Panc1 (cell line): Measurements from ENCODE around the gene GNAQ.

Experiments
- POLR2AphosphoS5 ChIP-seq: IDR thresholded peaks from 2 replicates; pipeline ENCODE4 v1.6.1; 2012; ENCODE audit warnings: mild to moderate bottlenecking, low read depth, low read length, moderate library complexity
- SIN3A ChIP-seq: IDR thresholded peaks from 2 replicates; pipeline ENCODE4 v1.6.1; 2012; ENCODE audit warnings: low read depth, mild to moderate bottlenecking, low read length, moderate library complexity, borderline replicate concordance; ENCODE audit not compliant: insufficient read depth
- TF ChIP-seq, protein P1 (sequence below): fragments of 450-650 bp; IDR thresholded peaks from 2 replicates; pipeline ENCODE4 v1.5.1; 2017; ENCODE audit warnings: mild to moderate bottlenecking

GRCh38 chr9:77817590-77818311, 213.9 kb downstream of the GNAQ start:
- TF ChIP-seq, protein P1, sequence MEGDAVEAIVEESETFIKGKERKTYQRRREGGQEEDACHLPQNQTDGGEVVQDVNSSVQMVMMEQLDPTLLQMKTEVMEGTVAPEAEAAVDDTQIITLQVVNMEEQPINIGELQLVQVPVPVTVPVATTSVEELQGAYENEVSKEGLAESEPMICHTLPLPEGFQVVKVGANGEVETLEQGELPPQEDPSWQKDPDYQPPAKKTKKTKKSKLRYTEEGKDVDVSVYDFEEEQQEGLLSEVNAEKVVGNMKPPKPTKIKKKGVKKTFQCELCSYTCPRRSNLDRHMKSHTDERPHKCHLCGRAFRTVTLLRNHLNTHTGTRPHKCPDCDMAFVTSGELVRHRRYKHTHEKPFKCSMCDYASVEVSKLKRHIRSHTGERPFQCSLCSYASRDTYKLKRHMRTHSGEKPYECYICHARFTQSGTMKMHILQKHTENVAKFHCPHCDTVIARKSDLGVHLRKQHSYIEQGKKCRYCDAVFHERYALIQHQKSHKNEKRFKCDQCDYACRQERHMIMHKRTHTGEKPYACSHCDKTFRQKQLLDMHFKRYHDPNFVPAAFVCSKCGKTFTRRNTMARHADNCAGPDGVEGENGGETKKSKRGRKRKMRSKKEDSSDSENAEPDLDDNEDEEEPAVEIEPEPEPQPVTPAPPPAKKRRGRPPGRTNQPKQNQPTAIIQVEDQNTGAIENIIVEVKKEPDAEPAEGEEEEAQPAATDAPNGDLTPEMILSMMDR, result no peak
- TF ChIP-seq POLR2AphosphoS5 (no peak), SIN3A (no peak)
